GM12892 (cell line): ENCODE results near the gene NT5C.
"Not testable (repeated sequence)": the region's sequence is repeated elsewhere in the genome, so short reads cannot be mapped to it uniquely, and the experiment has no call there.

Experiments
- POLR2A ChIP-seq: IDR thresholded peaks from 2 replicates; pipeline ENCODE4 v1.6.1; 2011; ENCODE audit warnings: low read depth, low read length, control low read depth
- POLR2AphosphoS5 ChIP-seq: IDR thresholded peaks from 2 replicates; pipeline ENCODE4 v1.6.1; 2011; ENCODE audit warnings: low read depth, low read length, control low read depth
- TAF1 ChIP-seq: IDR thresholded peaks from 2 replicates; pipeline ENCODE4 v1.6.1; 2011; ENCODE audit warnings: low read depth, mild to moderate bottlenecking, control low read depth, low read length, borderline replicate concordance

GRCh38 chr17:75133607-75134347, 2.2 kb upstream of the NT5C start:
- not testable (repeated sequence) for TF ChIP-seq TAF1, POLR2A, POLR2AphosphoS5
